Measurements from ENCODE around the gene SFMBT2.
A peak's percentile ranks its signal among the peaks of the same experiment; 100 is the strongest.

Gene SFMBT2

GRCh38 chr10:7136016-7136415 lies 274.8 kb downstream of the SFMBT2 start:
- DNase-seq (ENCODE audit: low read depth): no peak
- no peak overlapping the region for H3K4me3 ChIP-seq (ENCODE audit: control insufficient read depth, low read depth, low read length)
- TF ChIP-seq, protein P1, sequence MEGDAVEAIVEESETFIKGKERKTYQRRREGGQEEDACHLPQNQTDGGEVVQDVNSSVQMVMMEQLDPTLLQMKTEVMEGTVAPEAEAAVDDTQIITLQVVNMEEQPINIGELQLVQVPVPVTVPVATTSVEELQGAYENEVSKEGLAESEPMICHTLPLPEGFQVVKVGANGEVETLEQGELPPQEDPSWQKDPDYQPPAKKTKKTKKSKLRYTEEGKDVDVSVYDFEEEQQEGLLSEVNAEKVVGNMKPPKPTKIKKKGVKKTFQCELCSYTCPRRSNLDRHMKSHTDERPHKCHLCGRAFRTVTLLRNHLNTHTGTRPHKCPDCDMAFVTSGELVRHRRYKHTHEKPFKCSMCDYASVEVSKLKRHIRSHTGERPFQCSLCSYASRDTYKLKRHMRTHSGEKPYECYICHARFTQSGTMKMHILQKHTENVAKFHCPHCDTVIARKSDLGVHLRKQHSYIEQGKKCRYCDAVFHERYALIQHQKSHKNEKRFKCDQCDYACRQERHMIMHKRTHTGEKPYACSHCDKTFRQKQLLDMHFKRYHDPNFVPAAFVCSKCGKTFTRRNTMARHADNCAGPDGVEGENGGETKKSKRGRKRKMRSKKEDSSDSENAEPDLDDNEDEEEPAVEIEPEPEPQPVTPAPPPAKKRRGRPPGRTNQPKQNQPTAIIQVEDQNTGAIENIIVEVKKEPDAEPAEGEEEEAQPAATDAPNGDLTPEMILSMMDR (conservative IDR thresholded peaks at IDR 0.05; ENCODE audit: control insufficient read depth, insufficient read depth, low read depth, low read length): no peak

GRCh38 chr10:7135188-7135587 lies 275.6 kb downstream of the SFMBT2 start:
- TF ChIP-seq, protein P1 (conservative IDR thresholded peaks at IDR 0.05; ENCODE audit: control insufficient read depth, insufficient read depth, low read depth, low read length): no peak
- no peak overlapping the region for H3K4me3 ChIP-seq (ENCODE audit: control insufficient read depth, low read depth, low read length)
- no peak for DNase-seq (ENCODE audit: low read depth)

GRCh38 chr10:7134448-7134847 lies 276.4 kb downstream of the SFMBT2 start:
- H3K4me3 ChIP-seq (ENCODE audit: control insufficient read depth, low read depth, low read length): no peak overlapping the region
- TF ChIP-seq, protein P1 (conservative IDR thresholded peaks at IDR 0.05; ENCODE audit: control insufficient read depth, insufficient read depth, low read depth, low read length): no peak
- DNase-seq (ENCODE audit: low read depth): no peak

DNA sequence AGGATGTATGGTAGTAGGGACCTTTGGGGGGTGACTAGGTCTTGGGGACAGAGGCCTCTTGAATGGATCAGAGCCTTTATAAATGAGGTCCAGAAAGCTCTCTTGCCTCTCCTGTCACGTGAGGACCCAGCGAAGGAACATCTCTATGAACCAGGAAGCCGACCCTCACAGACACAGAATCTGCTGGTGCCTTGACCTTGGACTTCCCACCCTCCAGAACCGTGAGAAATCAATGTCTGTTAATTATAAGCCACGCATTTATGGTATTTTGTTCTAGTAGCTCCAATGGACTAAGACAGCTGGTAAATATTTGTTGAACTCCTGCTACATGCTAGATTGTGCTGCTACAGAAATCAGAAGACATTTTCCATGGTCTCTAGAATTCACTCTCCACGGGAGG lies 276.9 kb downstream of the SFMBT2 start:
- TF ChIP-seq, protein P1 (conservative IDR thresholded peaks at IDR 0.05; ENCODE audit: control insufficient read depth, insufficient read depth, low read depth, low read length): no peak
- H3K4me3 ChIP-seq (ENCODE audit: control insufficient read depth, low read depth, low read length): no peak overlapping the region
- DNase-seq (ENCODE audit: low read depth): no peak

GRCh38 chr10:7133278-7133677 lies 277.6 kb downstream of the SFMBT2 start:
- DNase-seq (ENCODE audit: low read depth): peak; percentile 25
- no peak overlapping the region for H3K4me3 ChIP-seq (ENCODE audit: control insufficient read depth, low read depth, low read length)
- TF ChIP-seq, protein P1 (conservative IDR thresholded peaks at IDR 0.05; ENCODE audit: control insufficient read depth, insufficient read depth, low read depth, low read length): no peak

- no peak overlapping the region for H3K4me3 ChIP-seq (ENCODE audit: control insufficient read depth, low read depth, low read length)
- TF ChIP-seq, protein P1 (conservative IDR thresholded peaks at IDR 0.05; ENCODE audit: control insufficient read depth, insufficient read depth, low read depth, low read length): no peak
- DNase-seq (ENCODE audit: low read depth): peak; percentile 8
Observed at GRCh38 chr10:7130191-7130911, 280.5 kb downstream of the SFMBT2 start.

Data from fibroblast of mammary gland (primary cell).